HepG2 (cell line): ENCODE results near the gene UBE2C. TPM values are rescaled to one million over a fixed set of nuclear protein-coding genes. Genes with fewer than 3 reads are reported as not detected.

Experiments used
- ATAC-seq: fragments of 200-7000 bp; cut with Tn5 transposase; 3 replicates; pipeline ENCODE4 v1.9.1; 2020; ENCODE audit warnings: mild to moderate bottlenecking, moderate library complexity
- BruUV-seq: library from RNA; stranded (reverse); fragments of 400-500 nt; replicated peaks from 2 replicates; lab custom pipeline; 2021; lab: Mats Ljungman, UMichigan
- CTCF ChIA-PET: fragments of 300-600 bp; formaldehyde crosslinking; extraction: SDS; loops from one replicate; lab custom pipeline; 2021; ENCODE audit warnings: low total read pairs, inconsistent platforms, low intra/inter-chr PET ratio; lab: Yijun Ruan, JAX
- POLR2A ChIA-PET: fragments of 350-600 bp; sonication (Branson Sonifier 250); formaldehyde crosslinking; loops from one replicate; lab custom pipeline; 2020; ENCODE audit warnings: antibody characterized with exemption, inconsistent platforms; lab: Yijun Ruan, JAX
- DNase-seq: peaks from one replicate; pipeline ENCODE4 v3.0.0-alpha.2; 2015; ENCODE audit warnings: low spot score
- FAIRE-seq: peaks from 3 replicates; lab custom pipeline; 2011; peaks lifted over from hg19 to GRCh38; lab: Jason Lieb, UNC
- H2AFZ ChIP-seq: one replicate; pipeline ENCODE4 v1.6.1; 2011; ENCODE audit warnings: low read length, inconsistent platforms
- H3K27ac ChIP-seq: fragments of 300-600 bp; 3 replicates; pipeline ENCODE4 v1.8.0; 2011; ENCODE audit warnings: mixed run types, mild to moderate bottlenecking, mixed read lengths, low read length, inconsistent platforms; ENCODE audit not compliant: insufficient read depth; ENCODE audit errors: extremely low read length
- H3K27me3 ChIP-seq, 2 experiments: fragments of 200-600 bp in 1 of 2; 2 replicates in 1 of 2; 3 replicates in 1 of 2; pipeline versions ENCODE4 v1.6.0 to v1.8.0; 2011; ENCODE audit warnings: low read length in 2 of 2, mild to moderate bottlenecking in 2 of 2, moderate library complexity in 2 of 2, inconsistent platforms in 1 of 2; ENCODE audit not compliant: insufficient read depth in 2 of 2, control insufficient read depth in 1 of 2
- H3K36me3 ChIP-seq, 2 experiments: fragments of 200-600 bp in 1 of 2; replicated peaks in 1 of 2; 2 replicates in 1 of 2; 3 replicates in 1 of 2; pipeline versions ENCODE4 v1.5.1 to v1.8.0; 2011; ENCODE audit warnings: low read length in 2 of 2, inconsistent platforms in 1 of 2; ENCODE audit not compliant: insufficient read depth in 2 of 2, control insufficient read depth in 1 of 2
- H3K4me1 ChIP-seq: 2 replicates; pipeline ENCODE4 v1.5.1; 2012; ENCODE audit warnings: low read length, inconsistent platforms; ENCODE audit not compliant: insufficient read depth
- H3K4me2 ChIP-seq: 2 replicates; pipeline ENCODE4 v1.6.0; 2011; ENCODE audit warnings: low read depth, low read length, inconsistent platforms
- H3K4me3 ChIP-seq, 3 experiments: fragments of 200-600 bp in 1 of 3; sonication (generic), shearing (Covaris generic) in 1 of 3; replicated peaks in 1 of 3; 2 replicates each; pipeline ENCODE4 v1.5.1; 2011 to 2016; ENCODE audit warnings: low read length in 3 of 3, inconsistent platforms in 2 of 3, low read depth in 2 of 3, mild to moderate bottlenecking in 2 of 3, control low read depth in 1 of 3, mixed read lengths in 1 of 3; ENCODE audit not compliant: insufficient read depth in 1 of 3
- H3K79me2 ChIP-seq: one replicate; pipeline ENCODE4 v1.6.1; 2011; ENCODE audit warnings: low read length, inconsistent platforms; ENCODE audit not compliant: insufficient read depth
- H3K9ac ChIP-seq: 2 replicates; pipeline ENCODE4 v1.6.0; 2011; ENCODE audit warnings: mild to moderate bottlenecking, low read depth, low read length, inconsistent platforms; ENCODE audit not compliant: insufficient read depth
- H3K9me3 ChIP-seq: 2 replicates; pipeline ENCODE4 v1.5.1; 2012; ENCODE audit warnings: mild to moderate bottlenecking, low read length
- H4K20me1 ChIP-seq: 2 replicates; pipeline ENCODE4 v1.6.0; 2011; ENCODE audit warnings: inconsistent platforms, mild to moderate bottlenecking, low read length, moderate library complexity; ENCODE audit not compliant: insufficient read depth
- ARHGAP35 ChIP-seq: sonication (generic); formaldehyde crosslinking; IDR thresholded peaks from 2 replicates; pipeline ENCODE4 v1.9.0; 2022; ENCODE audit warnings: mild to moderate bottlenecking, inconsistent platforms, moderate library complexity, missing genetic modification reagents, borderline replicate concordance
- DNMT3B ChIP-seq: conservative IDR thresholded peaks from 2 replicates; pipeline ENCODE4 v1.6.1; 2016; ENCODE audit warnings: missing biosample characterization, control low read depth
- ETV5 ChIP-seq: IDR thresholded peaks from 2 replicates; pipeline ENCODE4 v1.6.1; 2018; ENCODE audit warnings: missing biosample characterization, missing genetic modification reagents, inconsistent platforms, borderline replicate concordance
- KLF16 ChIP-seq, 2 experiments: sonication (generic) in 1 of 2; formaldehyde crosslinking in 1 of 2; IDR thresholded peaks; 2 replicates each; pipeline versions ENCODE4 v1.6.1 to v1.8.0; 2016 to 2023; ENCODE audit warnings: missing genetic modification reagents in 2 of 2, missing compliant biosample characterization in 1 of 2
- NFATC3 ChIP-seq: sonication (generic); formaldehyde crosslinking; IDR thresholded peaks from 2 replicates; pipeline ENCODE4 v1.5.1; 2020; ENCODE audit warnings: mild to moderate bottlenecking, missing genetic modification reagents
- NFIC ChIP-seq: IDR thresholded peaks from 2 replicates; pipeline ENCODE4 v1.6.1; 2012; ENCODE audit warnings: mild to moderate bottlenecking, low read length, inconsistent platforms
- RAD21 ChIP-seq: fragments of 450-650 bp; formaldehyde crosslinking; IDR thresholded peaks from 2 replicates; pipeline ENCODE4 v1.5.0; 2020; ENCODE audit warnings: mild to moderate bottlenecking
- RFX5 ChIP-seq: IDR thresholded peaks from 2 replicates; pipeline ENCODE4 v1.6.1; 2011; ENCODE audit warnings: low read depth, low read length, improper control_type of control experiment
- SIN3B ChIP-seq: fragments of 150-350 bp; IDR thresholded peaks from 2 replicates; pipeline ENCODE4 v1.6.1; 2014; ENCODE audit warnings: low read length
- THAP11 ChIP-seq: IDR thresholded peaks from 2 replicates; pipeline ENCODE4 v1.6.1; 2016; ENCODE audit warnings: missing biosample characterization, missing genetic modification reagents
- TMF1 ChIP-seq: sonication (generic); formaldehyde crosslinking; IDR thresholded peaks from 2 replicates; pipeline ENCODE4 v1.8.1; 2022; ENCODE audit warnings: low read depth, missing genetic modification reagents
- U2AF1 ChIP-seq: fragments of 200-400 bp; formaldehyde crosslinking; optimal IDR thresholded peaks from 2 replicates; pipeline ENCODE3; 2017; ENCODE audit warnings: mild to moderate bottlenecking, low read depth, low read length
- XBP1 ChIP-seq: sonication (generic); formaldehyde crosslinking; IDR thresholded peaks from 2 replicates; pipeline ENCODE4 v1.5.0; 2020; ENCODE audit warnings: missing genetic modification reagents
- ZNF20 ChIP-seq: sonication (generic); formaldehyde crosslinking; IDR thresholded peaks from 2 replicates; pipeline ENCODE4 v1.4.0; 2020; ENCODE audit warnings: mild to moderate bottlenecking, moderate library complexity, missing genetic modification reagents
- ZNF292 ChIP-seq: sonication (generic); formaldehyde crosslinking; IDR thresholded peaks from 2 replicates; pipeline ENCODE4 v1.8.1; 2022; ENCODE audit warnings: mild to moderate bottlenecking, low read depth, missing genetic modification reagents, borderline replicate concordance
- ZNF547 ChIP-seq: sonication (generic); formaldehyde crosslinking; IDR thresholded peaks from 2 replicates; pipeline ENCODE4 v1.5.1; 2020; ENCODE audit warnings: mild to moderate bottlenecking, missing genetic modification reagents
- ZNF567 ChIP-seq: sonication (generic); formaldehyde crosslinking; IDR thresholded peaks from 2 replicates; pipeline ENCODE4 v1.8.1; 2023; ENCODE audit warnings: mild to moderate bottlenecking, missing genetic modification reagents, borderline replicate concordance
- ZNF891 ChIP-seq: sonication (generic); formaldehyde crosslinking; IDR thresholded peaks from 2 replicates; pipeline ENCODE4 v1.5.0; 2020; ENCODE audit warnings: mild to moderate bottlenecking, missing genetic modification reagents
- WGBS: methylation state at CpG from one replicate; pipeline ENCODE4 v1.1.6; 2017; ENCODE audit warnings: low lambda C conversion rate; 5-methylcytosine and 5-hydroxymethylcytosine counted together
- in situ Hi-C: cut with HindIII; loops from 2 replicates; pipeline ENCODE4 v1.10.0; 2017; ENCODE audit warnings: low pct_unique_long_range_greater_than_20kb; ENCODE audit not compliant: extremely low pct_ligation_motif_present
- intact Hi-C: fragments of 100-400 bp; cut with micrococcal nuclease; formaldehyde crosslinking; loops from one replicate; pipeline ENCODE4 v1.10.0; 2022; ENCODE audit not compliant: unreplicated experiment
- polyA plus RNA-seq, 8 experiments: library from polyadenylated mRNA; depleted of rRNA in 3 of 8; stranded (reverse) in 7 of 8; unstranded in 1 of 8; fragments of >200 nt; fragmentation: Illumina TruSeq in 4 of 8; extraction: Trizol in 4 of 8; gene quantifications; 2 replicates each; pipeline versions ENCODE4 v1.2.1 to v1.2.3, GENCODE V29; 2011 to 2016; ENCODE audit warnings: low read depth in 4 of 8, missing spikeins in 1 of 8, mixed read lengths in 1 of 8; ENCODE audit not compliant: insufficient read depth in 1 of 8
- total RNA-seq, 5 experiments: library from RNA; depleted of rRNA; stranded (reverse); fragments of >200 nt; fragmentation: Illumina TruSeq; extraction: Trizol; gene quantifications; 2 replicates each; pipeline ENCODE4 v1.2.3, GENCODE V29; 2016; ENCODE audit warnings: low read depth in 1 of 5
- TF ChIP-seq, protein P1 (sequence below): sonication (generic); formaldehyde crosslinking; IDR thresholded peaks from 2 replicates; pipeline ENCODE4 v1.5.0; 2020; ENCODE audit warnings: missing genetic modification reagents, mild to moderate bottlenecking, borderline replicate concordance
- TF ChIP-seq, protein P2 (sequence below): sonication (generic); formaldehyde crosslinking; IDR thresholded peaks from 2 replicates; pipeline ENCODE4 v1.4.0; 2020; ENCODE audit warnings: missing genetic modification reagents, borderline replicate concordance
- TF ChIP-seq, protein P3 (sequence below): sonication (generic); formaldehyde crosslinking; IDR thresholded peaks from 2 replicates; pipeline ENCODE4 v1.9.0; 2022; ENCODE audit warnings: missing genetic modification reagents, mild to moderate bottlenecking, borderline replicate concordance

UBE2C gene
- total and polyA plus RNA-seq, 2 of the 13 experiments (the other 11 are each of a cell fraction or from before 2014, with no cell fraction given) = 100 to 123 TPM

DNA sequence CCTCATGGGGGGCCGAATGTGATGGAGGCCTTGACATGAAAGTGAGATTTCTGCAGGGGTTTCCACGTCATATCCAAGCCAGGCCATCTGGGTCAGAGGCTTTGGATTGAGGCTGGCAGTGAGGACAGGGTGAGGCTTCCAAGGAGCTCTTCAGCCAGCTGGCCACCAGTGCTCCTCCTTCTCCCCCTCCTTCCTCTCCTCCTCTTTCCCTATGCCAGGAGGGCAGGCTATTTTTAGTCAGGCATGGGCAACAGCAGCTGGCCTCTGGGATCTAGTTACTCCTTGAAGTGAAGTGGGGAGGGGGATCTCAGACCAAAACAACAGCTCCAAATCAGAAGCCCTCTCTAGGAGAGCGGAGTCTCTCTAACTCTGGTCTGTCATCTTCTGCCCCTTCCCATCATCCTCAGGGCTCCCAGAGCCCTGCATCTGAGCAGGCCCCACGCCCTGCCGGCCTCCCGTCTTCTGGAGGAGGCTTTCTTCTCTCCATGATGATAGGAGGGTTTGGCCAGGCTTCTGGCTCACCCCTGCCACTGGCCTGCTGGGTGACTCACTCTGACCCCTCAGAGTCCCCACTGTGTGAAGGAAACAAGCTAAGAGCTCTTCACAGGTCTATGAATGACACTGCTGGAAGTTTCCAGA lies 14.1 kb downstream of the UBE2C start:
- no TSS peak for BruUV-seq
- H3K4me2 ChIP-seq = peak overlapping the region; percentile 77
- ATAC-seq = peak; percentile 32
- FAIRE-seq = no peak
- H4K20me1 ChIP-seq = no peaks in the 10 kb centered on the region
- CTCF ChIA-PET = interaction anchor here (0.6 kb wide), 1 partner anchor 60 kb away, joined by 3 read pairs; no protein-coding TSS in a partner anchor
- H3K4me1 ChIP-seq = peaks cover 75% of the 10 kb centered on the region
- in situ Hi-C loops (loop anchor here (5.0 kb wide), 1 partner anchor 121 kb away; no protein-coding TSS in a partner anchor), intact Hi-C loops (no loop called here)
- peak overlapping the region; percentile 17; the same call in 1 of the 2 replicates for H3K9ac ChIP-seq
- no peaks in the 10 kb centered on the region for H3K36me3 ChIP-seq
- no peak for DNase-seq
- no peaks in the 10 kb centered on the region for H3K27me3 ChIP-seq
- H3K27ac ChIP-seq = no peak overlapping the region
- H3K79me2 ChIP-seq = no peaks in the 10 kb centered on the region
- H3K9me3 ChIP-seq = no peaks in the 10 kb centered on the region
- H2AFZ ChIP-seq = peak overlapping the region; percentile 13
- peak overlapping the region in 1 of 3 experiments; percentile 45; a peak in 2 of 6 replicates for H3K4me3 ChIP-seq
- WGBS = 13% methylated on average over 6 of the region's 6 CpGs
- POLR2A ChIA-PET = interaction anchor here (0.6 to 1.7 kb wide), 9 partner anchors 9 to 411 kb away, joined by 3 to 6 read pairs (median 4); partner anchors contain the start of genes ACOT8, DNTTIP1, PIGT and WFDC3
- TF ChIP-seq ZNF547 (0 out of 2 replicates have a peak, but pooled peaks have one; percentile 18), KLF16 (CRISPR knock-in tag; IDR thresholded peaks at IDR 0.05) (peak in 1 of 2 experiments; percentile 63; a peak in 1 of 4 replicates), DNMT3B (CRISPR knock-in tag) (0 out of 2 replicates have a peak, but pooled peaks have one; percentile 40), U2AF1 (no peak), THAP11 (CRISPR knock-in tag) (peak; percentile 18; the same call in 1 of the 2 replicates), RFX5 (no peak), NFATC3 (no peak), XBP1 (CRISPR knock-in tag) (no peak), NFIC (no peak), SIN3B (no peak), ARHGAP35 (CRISPR knock-in tag) (no peak), ZNF20 (CRISPR knock-in tag) (no peak), ZNF292 (no peak), ZNF567 (CRISPR knock-in tag) (no peak), RAD21 (CRISPR knock-in tag) (peak; percentile 16; the same call in 1 of the 2 replicates), ETV5 (CRISPR knock-in tag) (peak; percentile 25; the same call in 1 of the 2 replicates), ZNF891 (no peak), TMF1 (CRISPR knock-in tag) (no peak)
- TF ChIP-seq, protein P1, sequence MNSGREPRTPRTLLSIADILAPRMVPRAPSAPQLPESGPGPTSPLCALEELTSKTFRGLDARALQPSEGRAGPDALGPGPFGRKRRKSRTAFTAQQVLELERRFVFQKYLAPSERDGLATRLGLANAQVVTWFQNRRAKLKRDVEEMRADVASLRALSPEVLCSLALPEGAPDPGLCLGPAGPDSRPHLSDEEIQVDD = no peak
- TF ChIP-seq, protein P2, sequence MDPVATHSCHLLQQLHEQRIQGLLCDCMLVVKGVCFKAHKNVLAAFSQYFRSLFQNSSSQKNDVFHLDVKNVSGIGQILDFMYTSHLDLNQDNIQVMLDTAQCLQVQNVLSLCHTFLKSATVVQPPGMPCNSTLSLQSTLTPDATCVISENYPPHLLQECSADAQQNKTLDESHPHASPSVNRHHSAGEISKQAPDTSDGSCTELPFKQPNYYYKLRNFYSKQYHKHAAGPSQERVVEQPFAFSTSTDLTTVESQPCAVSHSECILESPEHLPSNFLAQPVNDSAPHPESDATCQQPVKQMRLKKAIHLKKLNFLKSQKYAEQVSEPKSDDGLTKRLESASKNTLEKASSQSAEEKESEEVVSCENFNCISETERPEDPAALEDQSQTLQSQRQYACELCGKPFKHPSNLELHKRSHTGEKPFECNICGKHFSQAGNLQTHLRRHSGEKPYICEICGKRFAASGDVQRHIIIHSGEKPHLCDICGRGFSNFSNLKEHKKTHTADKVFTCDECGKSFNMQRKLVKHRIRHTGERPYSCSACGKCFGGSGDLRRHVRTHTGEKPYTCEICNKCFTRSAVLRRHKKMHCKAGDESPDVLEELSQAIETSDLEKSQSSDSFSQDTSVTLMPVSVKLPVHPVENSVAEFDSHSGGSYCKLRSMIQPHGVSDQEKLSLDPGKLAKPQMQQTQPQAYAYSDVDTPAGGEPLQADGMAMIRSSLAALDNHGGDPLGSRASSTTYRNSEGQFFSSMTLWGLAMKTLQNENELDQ = 0 out of 2 replicates have a peak, but pooled peaks have one; percentile 20
- TF ChIP-seq, protein P3, sequence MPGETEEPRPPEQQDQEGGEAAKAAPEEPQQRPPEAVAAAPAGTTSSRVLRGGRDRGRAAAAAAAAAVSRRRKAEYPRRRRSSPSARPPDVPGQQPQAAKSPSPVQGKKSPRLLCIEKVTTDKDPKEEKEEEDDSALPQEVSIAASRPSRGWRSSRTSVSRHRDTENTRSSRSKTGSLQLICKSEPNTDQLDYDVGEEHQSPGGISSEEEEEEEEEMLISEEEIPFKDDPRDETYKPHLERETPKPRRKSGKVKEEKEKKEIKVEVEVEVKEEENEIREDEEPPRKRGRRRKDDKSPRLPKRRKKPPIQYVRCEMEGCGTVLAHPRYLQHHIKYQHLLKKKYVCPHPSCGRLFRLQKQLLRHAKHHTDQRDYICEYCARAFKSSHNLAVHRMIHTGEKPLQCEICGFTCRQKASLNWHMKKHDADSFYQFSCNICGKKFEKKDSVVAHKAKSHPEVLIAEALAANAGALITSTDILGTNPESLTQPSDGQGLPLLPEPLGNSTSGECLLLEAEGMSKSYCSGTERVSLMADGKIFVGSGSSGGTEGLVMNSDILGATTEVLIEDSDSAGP (CRISPR knock-in tag) = 0 out of 2 replicates have a peak, but pooled peaks have one; percentile 15
